HG03135 (cell line): ENCODE results near the gene HNRNPH2.
A peak's percentile ranks its signal among the peaks of the same experiment; 100 is the strongest.

Experiments used
- ATAC-seq: cut with Tn5 transposase; IDR thresholded peaks from one replicate; pipeline ENCODE4 v1.9.1; 2021; ENCODE audit warnings: mild to moderate bottlenecking, moderate library complexity; ENCODE audit not compliant: unreplicated experiment

Gene HNRNPH2

DNA sequence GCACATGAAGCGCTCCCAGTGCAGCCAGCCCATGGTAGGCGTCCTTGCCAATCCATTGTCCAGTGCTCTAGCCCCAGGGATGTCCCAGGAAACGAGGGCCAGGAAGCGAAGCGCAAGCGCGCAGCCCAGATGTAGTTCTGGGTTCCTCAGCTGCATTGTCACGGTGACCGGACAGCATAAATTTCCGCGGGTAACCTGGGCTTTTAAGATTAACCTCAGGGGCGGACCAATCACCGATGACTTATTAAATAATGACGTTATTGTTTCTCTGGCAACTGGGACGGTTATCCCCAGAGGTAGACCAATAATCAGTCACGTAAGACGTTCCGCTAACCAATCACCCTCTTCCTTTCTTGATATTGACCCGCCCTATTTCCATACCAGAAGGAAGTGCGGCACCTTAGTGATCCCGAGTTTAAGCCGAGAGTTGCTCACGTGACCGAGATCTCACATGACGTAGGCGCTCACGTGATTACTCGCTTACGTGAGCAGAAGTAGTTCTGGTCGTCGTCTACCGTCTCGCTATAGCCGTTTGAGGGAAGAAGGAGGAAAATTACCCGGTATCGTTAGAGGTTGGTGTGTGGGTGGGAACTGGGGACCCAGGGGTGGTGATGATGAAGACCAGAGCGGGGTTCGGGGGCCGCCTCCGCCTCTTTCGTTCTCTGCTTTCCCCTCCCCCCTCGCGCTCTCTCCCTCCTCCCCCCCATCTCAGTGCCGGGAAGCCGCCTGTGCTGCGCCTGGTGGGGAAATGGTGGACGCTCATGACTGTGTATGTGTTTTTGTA, at the start of gene HNRNPH2, which contains the start of gene GLA:
HNRNPH2 (plus strand) TSS at position 475 of the 784 bp plus-strand sequence. CDS start 3,767 bp downstream, outside the sequence.
GLA (minus strand) TSS at position 178 of the 784 bp plus-strand sequence; CDS start at position 156, 22 bp downstream.
- peak; percentile 92 for ATAC-seq

DNA sequence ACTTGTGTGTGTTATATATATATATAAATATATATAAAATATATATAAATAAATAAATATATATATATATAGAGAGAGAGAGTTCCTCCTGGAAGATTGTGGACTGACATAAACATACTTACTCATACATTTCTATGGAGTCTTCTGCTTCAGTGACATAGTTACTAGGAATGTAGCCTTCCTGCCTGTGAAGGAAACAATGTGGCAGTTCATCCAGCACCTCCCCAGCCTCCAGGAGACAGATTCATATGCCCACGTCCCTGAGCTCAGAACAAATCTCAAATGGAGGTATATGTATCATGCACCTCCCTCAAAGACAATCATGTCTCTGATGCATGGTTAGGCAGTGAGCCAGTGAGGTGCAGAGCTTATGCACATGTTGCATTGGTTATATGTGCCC, 48.1 kb upstream of the HNRNPH2 start:
- no peak for ATAC-seq

- ATAC-seq, result no peak
Measured at GRCh38 chrX:101360390-101360789, 47.6 kb upstream of the HNRNPH2 start.

DNA sequence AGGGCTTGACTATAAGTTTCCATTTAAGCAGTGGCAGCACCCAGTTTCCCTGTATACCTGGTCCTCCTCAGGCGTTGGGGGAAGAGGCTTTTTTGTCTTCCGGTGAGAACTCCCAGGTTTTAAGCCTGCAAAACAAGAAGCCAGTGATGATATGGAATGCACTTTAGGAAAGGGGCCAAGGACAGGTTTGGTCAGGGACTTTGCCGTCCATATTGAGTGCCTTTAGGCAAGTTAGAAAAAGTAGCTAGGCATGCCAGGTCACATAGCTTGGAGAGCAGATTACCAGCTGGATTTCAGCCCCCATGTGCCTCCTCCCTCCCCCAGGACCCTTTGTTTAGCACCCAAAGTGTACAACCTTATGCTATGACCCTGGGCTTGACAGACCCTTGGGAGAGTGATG, 45.9 kb upstream of the HNRNPH2 start:
- no peak for ATAC-seq

GRCh38 chrX:101362757-101363156, 45.3 kb upstream of the HNRNPH2 start:
- ATAC-seq, result no peak

- ATAC-seq, result no peak
Measured at GRCh38 chrX:101365301-101365795, 42.7 kb upstream of the HNRNPH2 start.

DNA sequence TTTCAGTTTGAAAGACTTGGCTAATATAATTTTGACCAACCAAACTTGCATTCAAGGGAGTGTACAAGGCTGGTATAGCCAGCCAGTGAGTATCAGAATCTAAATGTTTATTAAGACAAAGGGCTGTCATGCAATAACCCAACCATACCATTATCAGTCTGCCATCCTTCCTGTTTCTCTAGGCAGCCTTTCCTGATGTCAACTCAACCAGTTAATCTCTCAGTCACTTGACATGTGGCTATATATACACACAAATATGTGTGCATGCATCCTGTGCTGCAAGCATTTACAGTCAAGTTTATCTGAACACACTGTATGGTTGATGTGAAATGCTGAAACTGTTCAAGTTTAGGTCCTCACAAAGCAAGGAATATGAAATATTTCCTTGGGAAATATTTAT, 39.2 kb upstream of the HNRNPH2 start:
- no peak for ATAC-seq

GRCh38 chrX:101369687-101370086, 38.3 kb upstream of the HNRNPH2 start:
- ATAC-seq, result no peak

DNA sequence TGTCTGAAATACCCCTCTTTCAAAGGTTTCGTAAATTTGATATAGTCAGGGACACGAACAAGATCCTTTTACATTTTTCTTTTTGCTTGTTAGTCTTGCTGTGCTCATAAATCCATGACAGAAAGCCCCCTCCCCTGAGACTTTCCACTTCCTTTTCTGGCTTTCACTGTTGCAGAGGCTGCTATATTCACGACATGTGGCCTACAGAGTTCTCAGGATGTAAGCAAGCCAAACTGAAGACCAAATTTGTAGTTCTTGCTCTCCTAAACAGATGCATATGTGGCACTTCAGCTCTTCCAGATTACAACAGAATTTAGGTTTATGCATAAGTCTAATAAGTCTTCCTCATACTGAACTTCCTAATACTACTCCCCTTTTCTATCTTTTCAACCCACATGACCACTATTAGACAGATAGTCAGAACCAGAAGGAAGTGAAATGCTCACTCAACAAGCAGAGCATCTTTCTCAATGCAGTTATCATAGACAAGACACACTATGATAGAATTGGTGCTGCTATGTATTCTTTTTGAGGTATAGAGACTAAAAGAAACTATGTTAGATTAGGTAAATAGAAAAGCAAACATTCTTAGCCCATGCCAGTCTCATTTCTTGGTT, 37.0 kb upstream of the HNRNPH2 start:
- peak; percentile 50 for ATAC-seq

- no peak for ATAC-seq
Measured at GRCh38 chrX:101377547-101377946, 30.5 kb upstream of the HNRNPH2 start.

- ATAC-seq, result peak; percentile 65
Measured at GRCh38 chrX:101383679-101384205, 24.3 kb upstream of the HNRNPH2 start.

- ATAC-seq, result no peak
Measured at GRCh38 chrX:101385026-101385684, 22.9 kb upstream of the HNRNPH2 start.

DNA sequence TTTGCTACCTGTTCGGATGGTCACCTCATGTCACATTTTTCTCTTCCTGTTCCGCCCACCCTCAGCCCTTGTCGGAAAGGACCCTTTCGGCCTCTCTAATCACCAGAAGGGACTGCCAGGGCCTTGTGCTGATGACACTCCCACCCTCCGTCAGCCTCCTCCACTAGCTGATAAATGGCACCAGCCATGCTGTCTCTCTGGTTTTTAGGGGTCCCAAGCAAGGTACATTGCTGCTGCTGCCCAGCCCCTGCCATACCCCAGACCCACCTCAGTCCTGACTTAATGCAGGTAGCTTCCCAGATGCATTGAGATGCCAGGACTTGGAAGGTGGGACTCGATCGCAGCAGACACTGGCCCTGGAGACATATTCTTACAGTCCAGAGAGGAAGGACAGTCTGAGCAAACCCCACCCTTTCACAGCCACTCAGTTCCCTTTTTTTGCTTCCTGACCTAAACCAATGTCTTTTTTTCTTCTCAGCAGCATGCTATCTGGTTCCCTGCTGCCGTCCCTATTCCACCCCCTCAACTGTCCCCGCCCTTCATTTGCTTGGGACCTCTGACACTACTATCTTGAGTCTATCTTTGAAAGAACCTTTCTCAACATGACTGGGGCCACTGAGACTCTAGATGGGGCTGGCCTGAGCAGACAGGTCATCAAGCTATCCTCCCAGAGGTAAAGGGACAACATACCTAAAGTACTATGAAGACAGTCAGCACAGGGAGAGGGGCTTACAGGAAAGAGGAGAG, 22.1 kb upstream of the HNRNPH2 start, which contains the start of gene BTK:
BTK (minus strand) TSS at position 397 of the 747 bp plus-strand sequence. CDS start 10,907 bp downstream, outside the sequence.
- peak; percentile 61 for ATAC-seq

DNA sequence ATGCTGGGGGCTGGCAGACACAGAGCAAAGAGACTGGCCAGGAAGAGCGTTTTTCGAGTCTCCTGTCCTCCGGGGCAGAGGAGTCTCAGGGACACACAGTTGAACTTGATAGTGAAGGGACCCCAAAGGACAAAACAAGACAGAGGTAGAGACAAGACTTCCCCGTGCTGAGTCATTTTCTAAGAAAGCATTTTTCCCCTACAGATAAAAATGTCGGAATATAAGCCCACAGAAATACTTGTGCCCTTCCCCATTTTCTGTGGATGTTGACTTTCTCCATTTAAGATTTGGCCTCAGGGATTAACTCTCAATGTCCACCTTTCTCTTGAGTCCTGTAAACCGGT, 21.5 kb upstream of the HNRNPH2 start:
- no peak for ATAC-seq

GRCh38 chrX:101388604-101389003, 19.4 kb upstream of the HNRNPH2 start:
- no peak for ATAC-seq

DNA sequence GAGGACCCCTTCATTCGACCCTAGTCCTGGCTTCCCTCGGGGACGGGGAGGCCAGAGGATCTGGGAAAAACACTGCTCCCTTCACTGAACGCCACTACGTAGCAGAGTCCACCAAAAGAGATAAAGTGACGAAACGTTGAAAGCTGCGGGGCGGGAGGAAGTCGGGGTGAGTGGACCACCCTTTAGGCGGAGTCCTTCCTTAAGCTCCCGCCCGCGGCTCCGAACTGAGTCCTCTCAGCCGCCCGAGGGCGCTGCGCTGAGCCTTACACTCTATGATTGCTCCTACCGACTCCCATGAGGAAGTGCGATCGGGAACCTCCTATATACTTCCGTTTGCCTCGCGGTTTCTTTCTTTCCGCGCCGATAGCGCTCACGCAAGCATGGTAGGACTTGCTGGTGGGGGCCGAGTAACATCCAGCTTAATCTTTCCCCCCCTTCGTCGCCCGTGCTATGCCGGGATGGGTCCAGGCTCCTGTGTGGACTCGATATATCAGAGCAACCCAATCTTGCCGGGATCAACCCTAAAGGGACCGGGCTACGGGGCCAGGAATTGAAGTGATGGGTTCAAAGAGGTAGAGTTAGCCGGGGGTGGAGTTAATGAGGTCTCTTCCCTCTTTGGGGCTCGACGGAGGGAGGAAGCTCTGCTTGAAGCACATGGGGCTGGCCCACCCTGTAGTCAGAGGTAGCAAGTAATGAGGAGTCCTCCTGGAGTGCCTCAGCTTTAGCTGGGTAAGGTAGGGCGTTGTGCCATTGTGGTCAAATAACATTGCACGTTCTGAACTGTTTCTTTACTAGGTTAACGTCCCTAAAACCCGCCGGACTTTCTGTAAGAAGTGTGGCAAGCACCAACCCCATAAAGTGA, 17.1 kb upstream of the HNRNPH2 start, which contains the start of gene RPL36A:
RPL36A (plus strand) TSS at position 348 of the 862 bp plus-strand sequence; CDS start at position 381, 33 bp downstream.
- peak; percentile 79 for ATAC-seq

DNA sequence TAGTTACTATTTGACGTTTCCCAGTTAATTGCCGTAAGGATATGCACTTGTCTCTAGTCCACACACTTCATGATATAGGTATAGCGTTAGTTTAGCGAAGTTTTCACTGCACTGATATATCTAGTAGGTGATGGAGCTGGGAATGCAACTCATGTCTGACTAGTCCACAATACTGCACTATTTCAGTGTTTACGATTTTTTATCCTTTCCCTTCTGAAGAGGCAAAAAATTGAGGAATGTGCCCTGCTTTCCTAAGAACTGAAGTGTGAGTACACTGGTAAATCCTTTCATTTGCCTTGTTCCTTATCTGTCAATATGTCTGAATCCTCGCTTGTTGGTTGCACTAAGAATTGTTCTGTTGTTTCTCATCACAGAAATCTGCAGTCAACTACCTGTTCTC, 16.2 kb upstream of the HNRNPH2 start:
- ATAC-seq, result no peak

- no peak for ATAC-seq
Measured at GRCh38 chrX:101393530-101394305, 14.3 kb upstream of the HNRNPH2 start.

DNA sequence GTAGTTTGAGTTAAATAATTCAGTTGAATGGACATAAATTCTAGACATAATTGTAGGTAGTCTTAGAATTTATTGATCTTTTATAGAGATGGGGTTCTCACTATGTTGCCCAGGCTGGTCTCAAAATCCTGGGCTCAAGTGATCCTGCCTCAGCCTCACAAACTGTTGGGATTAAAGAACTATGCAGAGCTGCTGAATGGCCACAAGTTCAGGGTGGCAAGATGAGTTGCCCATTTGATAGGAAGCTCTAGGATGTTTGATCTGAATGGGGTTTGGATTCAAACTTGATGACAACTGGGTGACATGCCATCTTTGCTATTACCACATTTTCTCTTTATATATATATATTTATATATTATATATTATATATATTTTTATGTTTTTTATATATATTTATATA, 13.7 kb upstream of the HNRNPH2 start:
- no peak for ATAC-seq
